ENCODE results near the gene S100A2.

- TF ChIP-seq CTCF (conservative IDR thresholded peaks at IDR 0.05), result no peak
- TF ChIP-seq EZH2 (IDR thresholded peaks at IDR 0.05; ENCODE audit: low read depth), result no peak
These were observed 2.1 kb upstream of the S100A2 start for GRCh38 chr1:153567621-153568366.

Measured in PC-9 (cell line).